WTC11 (cell line): ENCODE data around the gene INSL3. TPM values are rescaled to one million over a fixed set of nuclear protein-coding genes. Genes with fewer than 3 reads are reported as not detected.

Experiments
- ATAC-seq: fragments of 200-7000 bp; cut with Tn5 transposase; 2 replicates; pipeline ENCODE4 v1.10.0; 2021; ENCODE audit warnings: mild to moderate bottlenecking, moderate library complexity
- CTCF ChIA-PET: fragments of 300-600 bp; sonication (Branson Sonifier 250); formaldehyde crosslinking; loops from one replicate; lab custom pipeline; 2021; ENCODE audit warnings: antibody characterized with exemption; lab: Charles Lee
- POLR2A ChIA-PET: fragments of 350-600 bp; sonication (Branson Sonifier 250); formaldehyde crosslinking; loops from one replicate; lab custom pipeline; 2021; ENCODE audit warnings: antibody characterized with exemption; lab: Charles Lee
- DNase-seq: peaks from one replicate; pipeline ENCODE4 v3.0.0; 2021; ENCODE audit warnings: low spot score
- H3K27ac Mint-ChIP-seq: 2 replicates; pipeline ENCODE4 v1.8.0; 2021; ENCODE audit warnings: mixed read lengths
- H3K27me3 Mint-ChIP-seq: 2 replicates; pipeline ENCODE4 v1.8.0; 2021; ENCODE audit warnings: low read depth, mild to moderate bottlenecking, moderate library complexity, mixed read lengths
- H3K36me3 Mint-ChIP-seq: 2 replicates; pipeline ENCODE4 v1.8.0; 2021; ENCODE audit warnings: mixed read lengths
- H3K4me1 Mint-ChIP-seq: 2 replicates; pipeline ENCODE4 v1.8.0; 2022; ENCODE audit warnings: mixed read lengths
- H3K4me3 Mint-ChIP-seq: 2 replicates; pipeline ENCODE4 v1.8.0; 2021; ENCODE audit warnings: mild to moderate bottlenecking, moderate library complexity, mixed read lengths
- H3K9me3 Mint-ChIP-seq: 2 replicates; pipeline ENCODE4 v1.8.0; 2021; ENCODE audit warnings: mixed read lengths
- GRHL2 ChIP-seq: fragments of 250-450 bp; sonication (Bioruptor Pico); IDR thresholded peaks from 2 replicates; pipeline ENCODE4 v1.8.0; 2022; ENCODE audit warnings: mild to moderate bottlenecking, moderate library complexity; ENCODE audit not compliant: insufficient replicate concordance, severe bottlenecking
- IRF2 ChIP-seq: sonication (generic); formaldehyde crosslinking; IDR thresholded peaks from 2 replicates; pipeline ENCODE4 v1.8.0; 2022; ENCODE audit warnings: low read depth, missing genetic modification reagents, borderline replicate concordance
- OVOL2 ChIP-seq: fragments of 250-450 bp; sonication (Bioruptor Pico); IDR thresholded peaks from 2 replicates; pipeline ENCODE4 v1.9.0; 2021; ENCODE audit warnings: mild to moderate bottlenecking, borderline replicate concordance
- PRRX2 ChIP-seq: fragments of 250-450 bp; sonication (Bioruptor Pico); IDR thresholded peaks from 2 replicates; pipeline ENCODE4 v1.8.0; 2021; ENCODE audit warnings: mild to moderate bottlenecking
- SP1 ChIP-seq: sonication (generic); formaldehyde crosslinking; conservative IDR thresholded peaks from 2 replicates; pipeline ENCODE4 v1.8.1; 2022; ENCODE audit warnings: missing genetic modification reagents
- TEAD1 ChIP-seq: sonication (generic); formaldehyde crosslinking; IDR thresholded peaks from 2 replicates; pipeline ENCODE4 v1.8.0; 2022; ENCODE audit warnings: mild to moderate bottlenecking, missing genetic modification reagents
- total RNA-seq: library from RNA; stranded (reverse); gene quantifications from 3 replicates; pipeline ENCODE4 v1.2.3, GENCODE V29; 2021
- TF ChIP-seq, protein P1 (sequence below): sonication (generic); formaldehyde crosslinking; IDR thresholded peaks from 2 replicates; pipeline ENCODE4 v1.8.1; 2022; ENCODE audit warnings: mild to moderate bottlenecking, missing genetic modification reagents, moderate library complexity, borderline replicate concordance
- TF ChIP-seq, protein P2 (sequence below): fragments of 250-450 bp; sonication (Bioruptor Pico); IDR thresholded peaks from 2 replicates; pipeline ENCODE4 v1.9.0; 2021; ENCODE audit warnings: moderate library complexity, mild to moderate bottlenecking, inconsistent platforms, borderline replicate concordance
- TF ChIP-seq, protein P3 (sequence below): sonication (generic); formaldehyde crosslinking; IDR thresholded peaks from 2 replicates; pipeline ENCODE4 v1.8.0; 2022; ENCODE audit warnings: missing genetic modification reagents
- TF ChIP-seq, protein P4 (sequence below): sonication (generic); formaldehyde crosslinking; IDR thresholded peaks from 2 replicates; pipeline ENCODE4 v1.8.0; 2022; ENCODE audit warnings: mild to moderate bottlenecking, missing genetic modification reagents
- TF ChIP-seq, protein P5 (sequence below): sonication (generic); formaldehyde crosslinking; IDR thresholded peaks from 2 replicates; pipeline ENCODE4 v1.8.1; 2023; ENCODE audit warnings: mild to moderate bottlenecking, missing genetic modification reagents
- TF ChIP-seq, protein P6 (sequence below): sonication (generic); formaldehyde crosslinking; IDR thresholded peaks from 2 replicates; pipeline ENCODE4 v1.8.0; 2022; ENCODE audit warnings: mild to moderate bottlenecking, missing genetic modification reagents

The INSL3 gene
- total RNA-seq, 1 experiment from 2014 or later, result 0.79 TPM

DNA sequence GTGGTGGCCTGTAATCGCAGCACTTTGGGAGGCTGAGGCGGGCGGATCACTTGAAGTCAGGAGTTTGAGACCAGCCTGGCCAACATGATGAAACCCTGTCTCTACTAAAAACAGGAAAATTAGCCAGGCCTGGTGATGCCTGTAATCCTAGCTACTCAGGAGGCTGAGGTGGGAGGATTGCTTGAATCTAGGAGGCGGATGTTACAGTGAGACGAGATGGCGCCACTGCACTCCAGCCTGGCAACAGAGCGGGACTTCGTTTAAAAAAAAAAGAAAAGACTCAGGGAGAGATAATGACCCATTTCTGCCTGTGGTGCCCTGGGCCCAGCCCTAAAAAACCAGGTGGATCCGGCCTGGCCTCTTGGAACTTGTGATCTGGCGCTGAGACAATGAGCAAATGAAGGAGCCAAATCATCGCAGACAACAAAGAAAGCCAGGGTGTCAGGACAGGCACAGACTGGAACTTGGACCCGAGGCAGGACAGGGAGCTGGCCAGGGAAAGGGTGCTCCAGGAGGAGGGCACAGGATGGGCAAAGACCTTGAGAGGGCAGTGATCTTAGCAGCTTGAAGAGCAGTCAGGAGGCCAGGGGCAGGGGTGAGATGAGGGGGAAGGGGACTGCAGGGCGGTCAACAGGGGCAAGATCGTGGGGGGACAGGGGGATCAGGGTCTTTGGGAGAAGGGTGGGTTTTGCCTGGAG, 27.4 kb upstream of the INSL3 start:
- TF ChIP-seq, protein P1, sequence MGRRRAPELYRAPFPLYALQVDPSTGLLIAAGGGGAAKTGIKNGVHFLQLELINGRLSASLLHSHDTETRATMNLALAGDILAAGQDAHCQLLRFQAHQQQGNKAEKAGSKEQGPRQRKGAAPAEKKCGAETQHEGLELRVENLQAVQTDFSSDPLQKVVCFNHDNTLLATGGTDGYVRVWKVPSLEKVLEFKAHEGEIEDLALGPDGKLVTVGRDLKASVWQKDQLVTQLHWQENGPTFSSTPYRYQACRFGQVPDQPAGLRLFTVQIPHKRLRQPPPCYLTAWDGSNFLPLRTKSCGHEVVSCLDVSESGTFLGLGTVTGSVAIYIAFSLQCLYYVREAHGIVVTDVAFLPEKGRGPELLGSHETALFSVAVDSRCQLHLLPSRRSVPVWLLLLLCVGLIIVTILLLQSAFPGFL (CRISPR knock-in tag), result no peak
- no peak for TF ChIP-seq SP1 (CRISPR knock-in tag)
- TF ChIP-seq OVOL2 (CRISPR knock-in tag), result no peak
- no peak for TF ChIP-seq TEAD1 (CRISPR knock-in tag)
- TF ChIP-seq, protein P2, sequence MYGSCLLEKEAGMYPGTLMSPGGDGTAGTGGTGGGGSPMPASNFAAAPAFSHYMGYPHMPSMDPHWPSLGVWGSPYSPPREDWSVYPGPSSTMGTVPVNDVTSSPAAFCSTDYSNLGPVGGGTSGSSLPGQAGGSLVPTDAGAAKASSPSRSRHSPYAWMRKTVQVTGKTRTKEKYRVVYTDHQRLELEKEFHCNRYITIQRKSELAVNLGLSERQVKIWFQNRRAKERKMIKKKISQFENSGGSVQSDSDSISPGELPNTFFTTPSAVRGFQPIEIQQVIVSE (CRISPR knock-in tag), result no peak
- Mint-ChIP-seq H3K9me3 (peaks cover 7% of the 10 kb centered on the region), H3K27me3 (peaks cover 33% of the 10 kb centered on the region), H3K4me1 (no peaks in the 10 kb centered on the region), H3K27ac (no peak overlapping the region; the same call in 1 of the 2 replicates), H3K36me3 (no peaks in the 10 kb centered on the region), H3K4me3 (no peak overlapping the region)
- POLR2A ChIA-PET, result interaction anchor here (2.2 kb wide), 1 partner anchor 11 kb away, joined by 9 read pairs; the partner anchor contains the start of gene RPL18A
- CTCF ChIA-PET, result interaction anchor here (1.0 to 3.2 kb wide), 2 partner anchors 11 to 14 kb away, joined by 4 to 33 read pairs; partner anchors contain the start of gene RPL18A
- ATAC-seq (no peak), DNase-seq (no peak)

DNA sequence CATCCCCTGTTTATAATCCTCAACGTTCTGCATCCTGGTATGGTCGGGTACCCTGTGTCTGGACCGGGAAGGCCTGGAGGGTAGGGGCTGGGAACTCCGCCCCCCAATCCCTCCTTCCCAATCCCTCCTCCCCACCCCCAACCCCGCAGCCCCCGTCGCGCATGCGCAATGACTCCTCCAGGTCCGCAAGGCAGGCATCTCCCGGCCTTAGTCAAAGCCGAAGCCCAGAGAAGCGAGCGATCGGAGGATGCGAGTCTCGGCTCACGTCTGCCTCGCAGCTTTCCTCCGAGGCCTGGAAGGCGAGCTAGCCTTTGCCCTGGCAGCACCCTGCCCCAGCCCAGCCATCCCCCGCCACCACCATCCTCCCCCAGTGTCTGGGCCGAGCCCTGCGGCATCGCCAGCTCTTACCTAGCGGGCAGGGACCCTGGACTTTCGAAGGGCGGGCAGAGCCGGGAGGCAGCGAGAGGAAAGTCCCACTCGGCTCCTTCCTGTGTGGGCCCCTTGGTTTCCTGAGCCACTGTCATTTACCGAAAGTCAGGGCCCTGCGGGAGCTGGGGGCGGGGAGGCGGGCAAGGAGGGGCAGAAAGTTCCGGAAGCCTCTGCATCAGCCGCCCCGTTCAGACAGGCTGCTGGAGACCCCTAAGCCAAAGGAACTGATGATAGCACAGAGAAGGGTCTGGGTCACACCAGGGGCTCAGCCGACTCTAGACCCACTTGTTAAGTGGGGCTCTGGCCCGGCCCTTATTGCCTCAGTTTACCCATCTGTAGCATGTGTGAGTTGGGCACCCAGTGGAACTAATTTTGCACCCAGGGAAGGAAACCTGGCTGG, 26.4 kb upstream of the INSL3 start, which contains the start of gene JAK3:
Gene JAK3, minus strand, starts transcription at position 445 of the 829 bp plus-strand sequence. CDS start 3,565 bp downstream, outside the sequence.
- TF ChIP-seq, protein P3, sequence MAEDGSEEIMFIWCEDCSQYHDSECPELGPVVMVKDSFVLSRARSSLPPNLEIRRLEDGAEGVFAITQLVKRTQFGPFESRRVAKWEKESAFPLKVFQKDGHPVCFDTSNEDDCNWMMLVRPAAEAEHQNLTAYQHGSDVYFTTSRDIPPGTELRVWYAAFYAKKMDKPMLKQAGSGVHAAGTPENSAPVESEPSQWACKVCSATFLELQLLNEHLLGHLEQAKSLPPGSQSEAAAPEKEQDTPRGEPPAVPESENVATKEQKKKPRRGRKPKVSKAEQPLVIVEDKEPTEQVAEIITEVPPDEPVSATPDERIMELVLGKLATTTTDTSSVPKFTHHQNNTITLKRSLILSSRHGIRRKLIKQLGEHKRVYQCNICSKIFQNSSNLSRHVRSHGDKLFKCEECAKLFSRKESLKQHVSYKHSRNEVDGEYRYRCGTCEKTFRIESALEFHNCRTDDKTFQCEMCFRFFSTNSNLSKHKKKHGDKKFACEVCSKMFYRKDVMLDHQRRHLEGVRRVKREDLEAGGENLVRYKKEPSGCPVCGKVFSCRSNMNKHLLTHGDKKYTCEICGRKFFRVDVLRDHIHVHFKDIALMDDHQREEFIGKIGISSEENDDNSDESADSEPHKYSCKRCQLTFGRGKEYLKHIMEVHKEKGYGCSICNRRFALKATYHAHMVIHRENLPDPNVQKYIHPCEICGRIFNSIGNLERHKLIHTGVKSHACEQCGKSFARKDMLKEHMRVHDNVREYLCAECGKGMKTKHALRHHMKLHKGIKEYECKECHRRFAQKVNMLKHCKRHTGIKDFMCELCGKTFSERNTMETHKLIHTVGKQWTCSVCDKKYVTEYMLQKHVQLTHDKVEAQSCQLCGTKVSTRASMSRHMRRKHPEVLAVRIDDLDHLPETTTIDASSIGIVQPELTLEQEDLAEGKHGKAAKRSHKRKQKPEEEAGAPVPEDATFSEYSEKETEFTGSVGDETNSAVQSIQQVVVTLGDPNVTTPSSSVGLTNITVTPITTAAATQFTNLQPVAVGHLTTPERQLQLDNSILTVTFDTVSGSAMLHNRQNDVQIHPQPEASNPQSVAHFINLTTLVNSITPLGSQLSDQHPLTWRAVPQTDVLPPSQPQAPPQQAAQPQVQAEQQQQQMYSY (CRISPR knock-in tag), result peak; percentile 29; the same call in 1 of the 2 replicates
- no peak for TF ChIP-seq PRRX2 (CRISPR knock-in tag)
- TF ChIP-seq, protein P4, sequence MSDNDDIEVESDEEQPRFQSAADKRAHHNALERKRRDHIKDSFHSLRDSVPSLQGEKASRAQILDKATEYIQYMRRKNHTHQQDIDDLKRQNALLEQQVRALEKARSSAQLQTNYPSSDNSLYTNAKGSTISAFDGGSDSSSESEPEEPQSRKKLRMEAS (CRISPR knock-in tag), result 0 out of 2 replicates have a peak, but pooled peaks have one; percentile 13
- TF ChIP-seq, protein P5, sequence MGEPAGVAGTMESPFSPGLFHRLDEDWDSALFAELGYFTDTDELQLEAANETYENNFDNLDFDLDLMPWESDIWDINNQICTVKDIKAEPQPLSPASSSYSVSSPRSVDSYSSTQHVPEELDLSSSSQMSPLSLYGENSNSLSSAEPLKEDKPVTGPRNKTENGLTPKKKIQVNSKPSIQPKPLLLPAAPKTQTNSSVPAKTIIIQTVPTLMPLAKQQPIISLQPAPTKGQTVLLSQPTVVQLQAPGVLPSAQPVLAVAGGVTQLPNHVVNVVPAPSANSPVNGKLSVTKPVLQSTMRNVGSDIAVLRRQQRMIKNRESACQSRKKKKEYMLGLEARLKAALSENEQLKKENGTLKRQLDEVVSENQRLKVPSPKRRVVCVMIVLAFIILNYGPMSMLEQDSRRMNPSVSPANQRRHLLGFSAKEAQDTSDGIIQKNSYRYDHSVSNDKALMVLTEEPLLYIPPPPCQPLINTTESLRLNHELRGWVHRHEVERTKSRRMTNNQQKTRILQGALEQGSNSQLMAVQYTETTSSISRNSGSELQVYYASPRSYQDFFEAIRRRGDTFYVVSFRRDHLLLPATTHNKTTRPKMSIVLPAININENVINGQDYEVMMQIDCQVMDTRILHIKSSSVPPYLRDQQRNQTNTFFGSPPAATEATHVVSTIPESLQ (CRISPR knock-in tag), result no peak
- TF ChIP-seq IRF2 (CRISPR knock-in tag), result no peak
- no peak for TF ChIP-seq SP1 (CRISPR knock-in tag)
- TF ChIP-seq, protein P6, sequence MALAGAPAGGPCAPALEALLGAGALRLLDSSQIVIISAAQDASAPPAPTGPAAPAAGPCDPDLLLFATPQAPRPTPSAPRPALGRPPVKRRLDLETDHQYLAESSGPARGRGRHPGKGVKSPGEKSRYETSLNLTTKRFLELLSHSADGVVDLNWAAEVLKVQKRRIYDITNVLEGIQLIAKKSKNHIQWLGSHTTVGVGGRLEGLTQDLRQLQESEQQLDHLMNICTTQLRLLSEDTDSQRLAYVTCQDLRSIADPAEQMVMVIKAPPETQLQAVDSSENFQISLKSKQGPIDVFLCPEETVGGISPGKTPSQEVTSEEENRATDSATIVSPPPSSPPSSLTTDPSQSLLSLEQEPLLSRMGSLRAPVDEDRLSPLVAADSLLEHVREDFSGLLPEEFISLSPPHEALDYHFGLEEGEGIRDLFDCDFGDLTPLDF (CRISPR knock-in tag), result no peak
- TF ChIP-seq, protein P1 (CRISPR knock-in tag), result no peak
- no peak for TF ChIP-seq GRHL2 (CRISPR knock-in tag)
- DNase-seq (peak; percentile 90), ATAC-seq (peak; percentile 84)
- H3K36me3 Mint-ChIP-seq, result no peaks in the 10 kb centered on the region
- H3K4me3 Mint-ChIP-seq, result peak within 1 kb of the TSS; percentile 49; the same call in 1 of the 2 replicates
- H3K4me1 Mint-ChIP-seq, result no peaks in the 10 kb centered on the region
- H3K27ac Mint-ChIP-seq, result no peak within 1 kb of the TSS; the same call in 1 of the 2 replicates
- ChIA-PET POLR2A (interaction anchor here (0.6 kb wide), 1 partner anchor 10 kb away, joined by 3 read pairs; no protein-coding TSS in a partner anchor), CTCF (interaction anchor here (1.0 to 1.9 kb wide), 3 partner anchors 12 to 84 kb away, joined by 3 to 14 read pairs (median 3); partner anchors contain the start of gene RPL18A)
- peaks cover 43% of the 10 kb centered on the region for H3K27me3 Mint-ChIP-seq
- peaks cover 7% of the 10 kb centered on the region for H3K9me3 Mint-ChIP-seq
